ENCODE results near the gene SERTAD4.

GRCh38 chr1:210244746-210245367 lies 12.3 kb downstream of the SERTAD4 start:
- TF ChIP-seq CTCF (IDR thresholded peaks at IDR 0.05) (no peak), POLR2A (IDR thresholded peaks at IDR 0.05) (no peak)
